Measurements from ENCODE around the gene CD80. TPM values are rescaled to one million over a fixed set of nuclear protein-coding genes. Genes with fewer than 3 reads are reported as not detected.

CD80 gene
- total RNA-seq, 4 donors from 2014 or later, result not detected

DNA sequence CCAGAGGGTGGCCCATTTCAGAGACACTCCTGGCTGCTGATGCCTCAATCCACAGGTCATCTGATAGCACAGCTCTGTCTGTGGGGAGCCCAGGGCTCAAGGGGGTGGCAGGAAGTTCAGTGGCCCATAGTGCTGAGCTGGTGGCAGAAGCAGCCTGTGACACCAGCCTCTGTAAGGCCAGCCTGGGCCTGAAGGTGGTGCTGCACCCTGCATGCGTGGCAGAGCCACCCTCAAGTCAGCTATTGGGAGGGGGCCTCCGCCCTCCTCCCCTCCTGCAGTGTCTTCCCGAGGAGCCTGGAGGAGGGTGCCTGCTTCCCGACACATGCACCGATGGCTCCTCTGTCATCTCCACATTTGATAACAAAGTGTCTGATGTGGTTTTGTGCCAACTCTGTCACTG, 41.3 kb upstream of the CD80 start:
- no peaks in the 10 kb centered on the region for H3K27me3 ChIP-seq
- H3K4me1 ChIP-seq, result no peaks in the 10 kb centered on the region
- 64% methylated on average over 4 of the region's 5 CpGs for WGBS
- no peak overlapping the region for H3K27ac ChIP-seq
- H3K36me3 ChIP-seq, result no peaks in the 10 kb centered on the region
- no peaks in the 10 kb centered on the region for H3K9me3 ChIP-seq
- TF ChIP-seq POLR2AphosphoS5 (IDR thresholded peaks at IDR 0.05), result no peak
- TF ChIP-seq POLR2A (IDR thresholded peaks at IDR 0.05), result no peak
- no peak for TF ChIP-seq EP300 (IDR thresholded peaks at IDR 0.05)
- TF ChIP-seq, protein P1, sequence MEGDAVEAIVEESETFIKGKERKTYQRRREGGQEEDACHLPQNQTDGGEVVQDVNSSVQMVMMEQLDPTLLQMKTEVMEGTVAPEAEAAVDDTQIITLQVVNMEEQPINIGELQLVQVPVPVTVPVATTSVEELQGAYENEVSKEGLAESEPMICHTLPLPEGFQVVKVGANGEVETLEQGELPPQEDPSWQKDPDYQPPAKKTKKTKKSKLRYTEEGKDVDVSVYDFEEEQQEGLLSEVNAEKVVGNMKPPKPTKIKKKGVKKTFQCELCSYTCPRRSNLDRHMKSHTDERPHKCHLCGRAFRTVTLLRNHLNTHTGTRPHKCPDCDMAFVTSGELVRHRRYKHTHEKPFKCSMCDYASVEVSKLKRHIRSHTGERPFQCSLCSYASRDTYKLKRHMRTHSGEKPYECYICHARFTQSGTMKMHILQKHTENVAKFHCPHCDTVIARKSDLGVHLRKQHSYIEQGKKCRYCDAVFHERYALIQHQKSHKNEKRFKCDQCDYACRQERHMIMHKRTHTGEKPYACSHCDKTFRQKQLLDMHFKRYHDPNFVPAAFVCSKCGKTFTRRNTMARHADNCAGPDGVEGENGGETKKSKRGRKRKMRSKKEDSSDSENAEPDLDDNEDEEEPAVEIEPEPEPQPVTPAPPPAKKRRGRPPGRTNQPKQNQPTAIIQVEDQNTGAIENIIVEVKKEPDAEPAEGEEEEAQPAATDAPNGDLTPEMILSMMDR (IDR thresholded peaks at IDR 0.05), result no peak
- peak in 1 of 2 donors; percentile 70 for DNase-seq (ENCODE audit: low spot score in 2 of 2)
- H3K4me3 ChIP-seq, result no peak overlapping the region

DNA sequence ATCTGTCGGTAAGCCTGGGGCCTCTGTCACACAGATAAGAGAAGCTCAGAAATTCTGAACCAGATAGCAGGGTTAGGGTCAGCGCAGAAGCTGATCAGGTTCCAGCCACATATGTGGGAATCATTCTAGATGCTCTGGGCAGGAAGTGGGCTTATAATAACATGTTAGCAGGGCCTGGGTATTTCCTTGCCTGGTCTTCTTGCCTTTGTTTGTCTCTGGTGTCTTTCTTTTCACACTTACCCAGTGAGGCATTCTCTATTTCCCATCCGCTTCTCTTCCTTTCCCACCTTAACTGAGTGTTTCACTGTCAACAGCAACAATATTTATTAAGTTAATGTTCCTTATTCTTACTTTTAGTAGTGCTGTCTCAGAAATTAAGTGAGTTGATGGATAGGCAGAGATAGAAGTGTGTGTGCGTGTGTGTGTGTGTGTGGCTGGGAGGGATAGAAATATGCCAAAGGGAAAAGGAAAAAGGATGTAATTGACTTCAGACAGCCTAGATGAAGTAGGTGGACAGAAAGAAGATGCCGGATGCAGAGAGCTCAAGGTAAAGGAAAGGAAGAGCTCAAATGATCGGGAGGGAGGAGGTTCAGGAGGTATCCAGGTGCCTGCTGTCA, 40.3 kb upstream of the CD80 start:
- 85% methylated on average over 6 of the region's 6 CpGs for WGBS
- Histone ChIP-seq H3K27me3 (no peaks in the 10 kb centered on the region), H3K4me3 (no peak overlapping the region), H3K36me3 (no peaks in the 10 kb centered on the region), H3K9me3 (no peaks in the 10 kb centered on the region), H3K27ac (no peak overlapping the region), H3K4me1 (no peaks in the 10 kb centered on the region)
- TF ChIP-seq, protein P1 (IDR thresholded peaks at IDR 0.05), result no peak
- TF ChIP-seq EP300 (IDR thresholded peaks at IDR 0.05) (no peak), POLR2A (IDR thresholded peaks at IDR 0.05) (no peak), POLR2AphosphoS5 (IDR thresholded peaks at IDR 0.05) (no peak)
- DNase-seq (ENCODE audit: low spot score in 2 of 2), result no peak

DNA sequence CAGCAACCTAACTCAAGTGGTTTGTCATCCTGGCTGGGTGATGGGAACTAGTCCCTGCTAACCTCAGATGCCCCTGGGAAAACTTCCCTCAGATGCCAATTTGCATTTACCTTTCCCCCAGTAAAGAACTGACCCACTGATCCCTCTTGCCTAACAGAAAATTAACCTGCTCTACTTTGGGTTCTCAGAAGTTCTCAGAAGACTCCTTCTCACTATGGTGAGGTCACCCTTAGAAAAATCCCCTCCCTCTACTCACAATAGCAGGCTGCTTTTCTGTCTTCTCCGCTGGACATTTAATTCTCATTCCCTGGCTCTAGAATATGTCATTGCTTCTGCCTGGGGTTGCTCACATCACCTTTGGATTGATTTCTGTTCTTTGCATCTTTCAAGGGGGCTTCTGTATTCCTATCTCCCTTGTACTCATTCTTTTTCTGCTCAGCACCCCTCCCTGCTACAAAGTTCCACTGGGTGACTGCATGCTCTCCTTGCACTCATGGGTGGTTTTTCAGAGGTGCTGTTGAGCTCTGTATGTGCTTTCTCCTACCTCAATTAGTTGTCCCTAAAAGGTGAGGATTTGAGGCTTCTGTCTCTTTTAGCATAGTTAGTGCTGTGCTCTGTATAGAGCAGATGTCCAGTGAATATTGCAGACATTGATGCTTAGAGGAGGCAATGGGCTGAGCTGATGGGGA, 39.1 kb upstream of the CD80 start:
- Histone ChIP-seq H3K4me3 (no peak overlapping the region), H3K9me3 (no peaks in the 10 kb centered on the region), H3K36me3 (no peaks in the 10 kb centered on the region), H3K27ac (no peak overlapping the region), H3K4me1 (no peaks in the 10 kb centered on the region), H3K27me3 (no peaks in the 10 kb centered on the region)
- TF ChIP-seq POLR2AphosphoS5 (IDR thresholded peaks at IDR 0.05), result no peak
- TF ChIP-seq, protein P1 (IDR thresholded peaks at IDR 0.05), result no peak
- no peak for TF ChIP-seq EP300 (IDR thresholded peaks at IDR 0.05)
- TF ChIP-seq POLR2A (IDR thresholded peaks at IDR 0.05), result no peak
- 97% methylated on average over 1 of the region's 1 CpG for WGBS
- DNase-seq (ENCODE audit: low spot score in 2 of 2), result peak in 1 of 2 donors; percentile 12

DNA sequence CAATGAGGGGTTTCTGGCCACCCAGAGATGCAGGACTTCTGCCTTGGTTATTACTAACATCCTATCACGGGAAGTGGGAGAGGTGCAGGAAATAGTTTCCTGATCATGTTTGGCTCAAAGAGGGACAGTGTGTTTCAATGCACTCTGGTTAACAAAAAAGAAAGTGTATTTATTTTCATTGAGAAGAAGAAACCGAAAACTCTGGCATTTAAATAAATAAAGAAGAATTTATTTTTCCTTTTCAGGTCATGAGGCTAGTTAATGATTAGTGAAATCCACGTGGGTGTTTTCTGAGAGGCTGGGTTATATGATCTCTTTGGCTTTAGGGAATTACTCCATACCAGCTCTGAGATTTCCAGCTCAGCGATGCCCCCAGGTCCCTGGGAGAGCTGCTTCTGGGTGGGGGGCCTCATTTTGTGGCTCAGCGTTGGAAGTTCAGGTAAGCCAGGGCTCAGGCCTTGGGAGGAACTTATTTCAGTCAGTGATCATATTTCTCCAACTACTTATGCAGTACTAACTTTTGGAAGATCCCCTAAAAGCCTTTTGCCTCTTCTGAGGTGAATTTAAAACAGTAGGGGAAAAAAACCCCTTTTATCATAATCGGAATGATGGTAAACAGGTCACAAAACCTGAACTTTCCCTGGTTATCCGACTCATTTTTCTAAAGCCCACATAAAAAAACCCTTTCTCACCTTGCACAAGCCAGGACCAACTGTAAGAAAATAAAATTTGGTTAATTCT, 38.3 kb upstream of the CD80 start, which contains the start of gene PLA1A:
Gene PLA1A (plus strand): TSS at position 338 of the 741 bp plus-strand sequence. CDS start 29 bp downstream, at position 367.
- Histone ChIP-seq H3K9me3 (no peaks in the 10 kb centered on the region), H3K27me3 (no peaks in the 10 kb centered on the region), H3K36me3 (no peaks in the 10 kb centered on the region), H3K27ac (peak within 1 kb of the TSS; percentile 44), H3K4me1 (no peaks in the 10 kb centered on the region), H3K4me3 (no peak within 1 kb of the TSS)
- peak in 1 of 2 donors; percentile 20 for DNase-seq (ENCODE audit: low spot score in 2 of 2)
- 64% methylated on average over 7 of the region's 7 CpGs for WGBS
- TF ChIP-seq POLR2AphosphoS5 (IDR thresholded peaks at IDR 0.05) (no peak), EP300 (IDR thresholded peaks at IDR 0.05) (no peak)

DNA sequence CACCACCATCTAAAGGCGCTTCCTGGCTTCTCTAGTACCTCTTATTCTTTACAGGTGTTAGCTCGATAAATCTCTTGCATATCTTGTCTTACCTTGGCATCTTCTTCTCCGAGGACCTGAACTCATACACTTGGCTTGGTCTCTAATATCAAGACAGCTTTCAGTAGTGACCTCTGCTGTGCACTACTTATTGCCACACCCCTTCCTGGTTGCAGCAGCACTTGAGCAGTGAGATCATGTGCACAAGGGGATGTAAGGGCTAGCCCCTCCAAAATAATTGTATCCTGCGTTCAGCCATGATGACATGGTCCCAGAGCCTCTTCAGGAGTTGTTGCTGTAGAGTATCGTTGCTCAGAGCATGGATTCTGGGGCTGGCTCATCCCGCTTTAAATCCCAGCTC, 37.0 kb upstream of the CD80 start:
- Histone ChIP-seq H3K4me3 (no peak overlapping the region), H3K36me3 (no peaks in the 10 kb centered on the region), H3K9me3 (no peaks in the 10 kb centered on the region), H3K27ac (no peak overlapping the region), H3K27me3 (no peaks in the 10 kb centered on the region), H3K4me1 (no peaks in the 10 kb centered on the region)
- 76% methylated on average over 6 of the region's 6 CpGs for WGBS
- DNase-seq (ENCODE audit: low spot score in 2 of 2), result peak in 1 of 2 donors; percentile 24
- no peak for TF ChIP-seq POLR2A (IDR thresholded peaks at IDR 0.05)
- no peak for TF ChIP-seq EP300 (IDR thresholded peaks at IDR 0.05)
- TF ChIP-seq, protein P1 (IDR thresholded peaks at IDR 0.05), result no peak
- no peak for TF ChIP-seq POLR2AphosphoS5 (IDR thresholded peaks at IDR 0.05)
